Measurements from ENCODE around the gene TSPAN5.

TSPAN5 gene

GRCh38 chr4:98522062-98522461, 136.3 kb downstream of the TSPAN5 start:
- DNase-seq (ENCODE audit: low spot score) = no peak
- in situ Hi-C loops (cut with MboI; ENCODE audit: low pct_unique_long_range_greater_than_20kb, low sequenced_read_pairs, unreplicated experiment) = no loop called here
- no peak for TF ChIP-seq CTCF (IDR thresholded peaks at IDR 0.05; ENCODE audit: extremely low read depth, insufficient read depth, missing control alignments)

GRCh38 chr4:98521486-98521885, 136.9 kb downstream of the TSPAN5 start:
- TF ChIP-seq CTCF (IDR thresholded peaks at IDR 0.05; ENCODE audit: extremely low read depth, insufficient read depth, missing control alignments) = no peak
- in situ Hi-C loops (cut with MboI; ENCODE audit: low pct_unique_long_range_greater_than_20kb, low sequenced_read_pairs, unreplicated experiment) = no loop called here
- DNase-seq (ENCODE audit: low spot score) = no peak

GRCh38 chr4:98519268-98519977, 139.0 kb downstream of the TSPAN5 start:
- no peak for DNase-seq (ENCODE audit: low spot score)
- in situ Hi-C loops (cut with MboI; ENCODE audit: low pct_unique_long_range_greater_than_20kb, low sequenced_read_pairs, unreplicated experiment) = no loop called here
- TF ChIP-seq CTCF (IDR thresholded peaks at IDR 0.05; ENCODE audit: extremely low read depth, insufficient read depth, missing control alignments) = no peak

GRCh38 chr4:98518559-98519267, 139.7 kb downstream of the TSPAN5 start:
- peak; percentile 23 for DNase-seq (ENCODE audit: low spot score)
- in situ Hi-C loops (cut with MboI; ENCODE audit: low pct_unique_long_range_greater_than_20kb, low sequenced_read_pairs, unreplicated experiment) = no loop called here
- no peak for TF ChIP-seq CTCF (IDR thresholded peaks at IDR 0.05; ENCODE audit: extremely low read depth, insufficient read depth, missing control alignments)

GRCh38 chr4:98517218-98518021, 141.0 kb downstream of the TSPAN5 start:
- TF ChIP-seq CTCF (IDR thresholded peaks at IDR 0.05; ENCODE audit: extremely low read depth, insufficient read depth, missing control alignments) = no peak
- in situ Hi-C loops (cut with MboI; ENCODE audit: low pct_unique_long_range_greater_than_20kb, low sequenced_read_pairs, unreplicated experiment) = no loop called here
- DNase-seq (ENCODE audit: low spot score) = no peak

DNA sequence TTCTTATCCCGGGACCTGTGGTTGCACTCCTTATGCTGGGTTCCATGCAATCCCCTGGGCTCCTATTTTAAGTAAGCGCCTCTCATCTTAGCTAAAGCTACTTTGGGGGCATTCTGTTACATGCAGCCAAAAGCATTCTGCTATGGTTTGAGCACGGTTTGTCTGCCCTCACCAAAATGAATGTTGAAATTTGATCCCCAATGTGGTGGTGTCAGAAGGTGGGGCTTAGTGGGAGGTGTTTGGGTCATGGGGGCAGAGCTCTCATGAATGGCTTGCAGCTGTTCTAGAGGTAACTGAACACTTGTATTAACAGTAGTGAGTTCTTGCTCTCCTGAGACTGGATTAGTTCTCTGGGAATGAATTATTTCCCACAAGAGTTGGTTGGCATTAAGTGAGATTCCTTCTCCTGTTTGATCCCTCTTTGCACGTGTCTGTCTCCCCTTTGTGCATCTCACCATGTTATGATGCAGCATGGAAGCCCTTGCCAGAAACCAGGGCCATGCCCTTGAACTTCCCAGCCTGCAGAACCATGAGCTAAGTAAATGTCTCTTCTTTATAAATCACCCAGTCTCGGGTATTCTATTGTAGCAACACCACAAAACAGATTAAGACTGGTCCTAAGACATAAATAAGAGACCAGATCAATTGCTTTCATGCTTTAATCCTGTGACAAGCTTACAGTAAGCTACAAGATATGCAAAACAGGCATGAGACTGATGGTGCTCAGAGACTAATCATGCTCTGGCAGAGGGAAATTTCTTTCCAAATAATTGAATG, 141.8 kb downstream of the TSPAN5 start:
- TF ChIP-seq CTCF (IDR thresholded peaks at IDR 0.05; ENCODE audit: extremely low read depth, insufficient read depth, missing control alignments) = no peak
- in situ Hi-C loops (cut with MboI; ENCODE audit: low pct_unique_long_range_greater_than_20kb, low sequenced_read_pairs, unreplicated experiment) = no loop called here
- no peak for DNase-seq (ENCODE audit: low spot score)
